ENCODE results near the gene VPS13A. TPM values are rescaled to one million over a fixed set of nuclear protein-coding genes. Genes with fewer than 3 reads are reported as not detected.

VPS13A gene
- total and polyA plus RNA-seq, 2 donors (not counting 1 experiment from before 2014, with no cell fraction given) = 12.8 to 39.3 TPM

GRCh38 chr9:77152289-77152688 lies 25.0 kb upstream of the VPS13A start:
- no peak overlapping the region for H3K9ac ChIP-seq (ENCODE audit: insufficient read depth, low read length)
- no peak for TF ChIP-seq CTCF (conservative IDR thresholded peaks at IDR 0.05 in 1 of 2, IDR thresholded peaks at IDR 0.05 in 1 of 2; ENCODE audit: low read depth in 1 of 2, low read length in 2 of 2)
- TF ChIP-seq EZH2 (IDR thresholded peaks at IDR 0.05; ENCODE audit: low read length, missing control alignments) = no peak
- no peaks in the 10 kb centered on the region for H3K9me3 ChIP-seq (ENCODE audit: control insufficient read depth, insufficient read depth, low read depth, low read length)

GRCh38 chr9:77156646-77157371 lies 20.5 kb upstream of the VPS13A start:
- Histone ChIP-seq H2AFZ (ENCODE audit: low read length) (no peak overlapping the region), H3K27ac (ENCODE audit: insufficient read depth, low read length) (no peak overlapping the region), H3K79me2 (ENCODE audit: control insufficient read depth, insufficient read depth, low read length) (no peaks in the 10 kb centered on the region), H3K36me3 (ENCODE audit: control insufficient read depth, insufficient read depth, low read length) (no peaks in the 10 kb centered on the region), H3K9me3 (ENCODE audit: control insufficient read depth, insufficient read depth, low read depth, low read length) (no peaks in the 10 kb centered on the region), H3K9ac (ENCODE audit: insufficient read depth, low read length) (no peak overlapping the region), H4K20me1 (ENCODE audit: control insufficient read depth, extremely low read depth, insufficient read depth, low read length) (no peaks in the 10 kb centered on the region), H3K4me2 (ENCODE audit: extremely low read depth, insufficient read depth, low read length) (no peak overlapping the region), H3K4me3 (replicated peaks in 1 of 4; ENCODE audit: control extremely low read depth in 1 of 4, insufficient read depth in 1 of 4, low read depth in 3 of 4, low read length in 4 of 4) (no peak overlapping the region), H3K27me3 (ENCODE audit: control insufficient read depth, insufficient read depth, low read length) (no peaks in the 10 kb centered on the region), H3K4me1 (ENCODE audit: control insufficient read depth, extremely low read depth, insufficient read depth, low read length) (no peaks in the 10 kb centered on the region)
- TF ChIP-seq CTCF (conservative IDR thresholded peaks at IDR 0.05 in 1 of 2, IDR thresholded peaks at IDR 0.05 in 1 of 2; ENCODE audit: low read depth in 1 of 2, low read length in 2 of 2) = no peak
- no peak for TF ChIP-seq EZH2 (IDR thresholded peaks at IDR 0.05; ENCODE audit: low read length, missing control alignments)
- no peak for DNase-seq (ENCODE audit: low read depth in 2 of 2)

More at GRCh38 chr9:77152289-77152688, 25.0 kb upstream of the VPS13A start:
- Histone ChIP-seq H3K4me1 (ENCODE audit: control insufficient read depth, extremely low read depth, insufficient read depth, low read length) (no peaks in the 10 kb centered on the region), H3K4me3 (replicated peaks in 1 of 4; ENCODE audit: control extremely low read depth in 1 of 4, insufficient read depth in 1 of 4, low read depth in 3 of 4, low read length in 4 of 4) (no peak overlapping the region), H4K20me1 (ENCODE audit: control insufficient read depth, extremely low read depth, insufficient read depth, low read length) (no peaks in the 10 kb centered on the region), H3K36me3 (ENCODE audit: control insufficient read depth, insufficient read depth, low read length) (no peaks in the 10 kb centered on the region), H3K27ac (ENCODE audit: insufficient read depth, low read length) (no peak overlapping the region), H2AFZ (ENCODE audit: low read length) (no peak overlapping the region), H3K4me2 (ENCODE audit: extremely low read depth, insufficient read depth, low read length) (no peak overlapping the region), H3K79me2 (ENCODE audit: control insufficient read depth, insufficient read depth, low read length) (no peaks in the 10 kb centered on the region), H3K27me3 (ENCODE audit: control insufficient read depth, insufficient read depth, low read length) (no peaks in the 10 kb centered on the region)
- DNase-seq (ENCODE audit: low read depth in 2 of 2) = no peak

DNA sequence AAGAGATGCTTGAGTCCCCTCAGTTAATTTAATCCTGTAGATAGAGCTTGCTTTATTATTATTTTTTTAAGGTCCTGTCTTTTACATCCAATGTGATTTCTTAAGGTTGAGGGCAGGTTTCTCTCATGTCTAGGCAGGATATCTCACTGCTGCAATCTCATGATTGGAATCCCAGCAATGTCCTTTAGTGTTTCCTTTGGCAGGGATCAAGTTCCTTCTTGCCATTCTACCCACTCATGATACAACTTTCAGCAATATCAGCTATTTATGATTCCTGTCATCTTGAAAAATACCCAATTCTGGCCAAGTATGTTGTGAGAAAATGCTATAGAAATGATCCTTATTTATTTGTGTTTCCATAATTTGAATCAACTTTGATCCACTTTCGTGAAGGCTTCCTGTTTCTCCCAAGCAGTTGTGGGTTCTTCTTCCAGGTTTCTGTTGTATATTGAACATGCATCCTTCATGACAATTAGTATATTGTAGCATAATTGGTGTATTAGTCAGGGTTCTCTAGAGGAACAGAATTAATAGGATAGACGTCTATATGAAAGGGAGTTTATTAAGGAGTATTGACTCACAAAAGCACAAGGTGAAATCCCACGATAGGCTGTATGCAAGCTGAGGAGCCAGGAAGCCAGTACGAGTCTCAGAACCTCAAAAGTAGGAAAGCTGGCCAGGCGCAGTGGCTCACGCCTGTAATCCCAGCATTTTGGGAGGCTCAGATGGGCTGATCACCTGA lies 18.4 kb upstream of the VPS13A start:
- H3K4me1 ChIP-seq (ENCODE audit: control insufficient read depth, extremely low read depth, insufficient read depth, low read length) = no peaks in the 10 kb centered on the region
- no peak overlapping the region for H2AFZ ChIP-seq (ENCODE audit: low read length)
- DNase-seq (ENCODE audit: low read depth in 2 of 2) = peak; percentile 25 to 73
- no peaks in the 10 kb centered on the region for H3K27me3 ChIP-seq (ENCODE audit: control insufficient read depth, insufficient read depth, low read length)
- H3K9me3 ChIP-seq (ENCODE audit: control insufficient read depth, insufficient read depth, low read depth, low read length) = no peaks in the 10 kb centered on the region
- no peak overlapping the region for H3K9ac ChIP-seq (ENCODE audit: insufficient read depth, low read length)
- no peak for TF ChIP-seq EZH2 (IDR thresholded peaks at IDR 0.05; ENCODE audit: low read length, missing control alignments)
- no peak for TF ChIP-seq CTCF (conservative IDR thresholded peaks at IDR 0.05 in 1 of 2, IDR thresholded peaks at IDR 0.05 in 1 of 2; ENCODE audit: low read depth in 1 of 2, low read length in 2 of 2)
- no peaks in the 10 kb centered on the region for H3K79me2 ChIP-seq (ENCODE audit: control insufficient read depth, insufficient read depth, low read length)
- no peak overlapping the region for H3K4me2 ChIP-seq (ENCODE audit: extremely low read depth, insufficient read depth, low read length)
- no peaks in the 10 kb centered on the region for H3K36me3 ChIP-seq (ENCODE audit: control insufficient read depth, insufficient read depth, low read length)
- H3K4me3 ChIP-seq (replicated peaks in 1 of 4; ENCODE audit: control extremely low read depth in 1 of 4, insufficient read depth in 1 of 4, low read depth in 3 of 4, low read length in 4 of 4) = no peak overlapping the region
- H3K27ac ChIP-seq (ENCODE audit: insufficient read depth, low read length) = no peak overlapping the region
- H4K20me1 ChIP-seq (ENCODE audit: control insufficient read depth, extremely low read depth, insufficient read depth, low read length) = no peaks in the 10 kb centered on the region

Data from fibroblast of lung (primary cell).